Measurements from ENCODE around the gene RAB31. TPM values are rescaled to one million over a fixed set of nuclear protein-coding genes. Genes with fewer than 3 reads are reported as not detected.

Gene RAB31
- total RNA-seq, 2 donors from 2014 or later, result 4.7 to 16.0 TPM

- Histone ChIP-seq H3K27ac (no peak overlapping the region), H3K9me3 (no peaks in the 10 kb centered on the region), H3K27me3 (no peaks in the 10 kb centered on the region), H3K4me1 (no peaks in the 10 kb centered on the region), H3K36me3 (no peaks in the 10 kb centered on the region), H3K9ac (ENCODE audit: low read depth in 2 of 2, low read length in 2 of 2) (no peak overlapping the region), H3K4me3 (no peak overlapping the region)
- no peak for TF ChIP-seq CTCF (IDR thresholded peaks at IDR 0.05)
- DNase-seq, result no peak
- intact Hi-C loops (cut with DNase I), result no loop called here
These were observed 26.9 kb upstream of the RAB31 start for GRCh38 chr18:9681217-9681616.

GRCh38 chr18:9682572-9682971, 25.5 kb upstream of the RAB31 start:
- Histone ChIP-seq H3K9ac (ENCODE audit: low read depth in 2 of 2, low read length in 2 of 2) (no peak overlapping the region), H3K9me3 (no peaks in the 10 kb centered on the region), H3K36me3 (no peaks in the 10 kb centered on the region), H3K27me3 (no peaks in the 10 kb centered on the region), H3K4me3 (no peak overlapping the region), H3K4me1 (no peaks in the 10 kb centered on the region), H3K27ac (no peak overlapping the region)
- intact Hi-C loops (cut with DNase I), result no loop called here
- no peak for TF ChIP-seq CTCF (IDR thresholded peaks at IDR 0.05)
- no peak for DNase-seq

- TF ChIP-seq CTCF (IDR thresholded peaks at IDR 0.05), result peak; percentile 16
- no peaks in the 10 kb centered on the region for H3K4me1 ChIP-seq
- intact Hi-C loops (cut with DNase I), result no loop called here
- H3K9ac ChIP-seq (ENCODE audit: low read depth in 2 of 2, low read length in 2 of 2), result no peak overlapping the region
- no peaks in the 10 kb centered on the region for H3K9me3 ChIP-seq
- H3K4me3 ChIP-seq, result no peak overlapping the region
- no peak for DNase-seq
- peak overlapping the region; percentile 24 for H3K27ac ChIP-seq
- no peaks in the 10 kb centered on the region for H3K36me3 ChIP-seq
- no peaks in the 10 kb centered on the region for H3K27me3 ChIP-seq
These were observed 24.4 kb upstream of the RAB31 start for GRCh38 chr18:9683418-9684396.

- Histone ChIP-seq H3K27ac (peak overlapping the region; percentile 24), H3K4me1 (no peaks in the 10 kb centered on the region), H3K27me3 (no peaks in the 10 kb centered on the region), H3K36me3 (no peaks in the 10 kb centered on the region), H3K4me3 (no peak overlapping the region), H3K9me3 (no peaks in the 10 kb centered on the region), H3K9ac (ENCODE audit: low read depth in 2 of 2, low read length in 2 of 2) (no peak overlapping the region)
- TF ChIP-seq CTCF (IDR thresholded peaks at IDR 0.05), result no peak
- no peak for DNase-seq
- intact Hi-C loops (cut with DNase I), result no loop called here
These were observed 23.1 kb upstream of the RAB31 start for GRCh38 chr18:9684881-9685614.

- Histone ChIP-seq H3K4me1 (no peaks in the 10 kb centered on the region), H3K4me3 (no peak overlapping the region), H3K9ac (ENCODE audit: low read depth in 2 of 2, low read length in 2 of 2) (no peak overlapping the region), H3K9me3 (no peaks in the 10 kb centered on the region), H3K27ac (no peak overlapping the region), H3K36me3 (no peaks in the 10 kb centered on the region), H3K27me3 (no peaks in the 10 kb centered on the region)
- DNase-seq, result no peak
- TF ChIP-seq CTCF (IDR thresholded peaks at IDR 0.05), result no peak
- intact Hi-C loops (cut with DNase I), result no loop called here
These were observed 22.5 kb upstream of the RAB31 start for GRCh38 chr18:9685615-9685890.

Measured in colonic mucosa (tissue), 4 donors.